HG02642 (cell line): ENCODE results near the gene TSR3.

Source experiments
- ATAC-seq: cut with Tn5 transposase; IDR thresholded peaks from one replicate; pipeline ENCODE4 v1.9.1; 2021; ENCODE audit warnings: mild to moderate bottlenecking; ENCODE audit not compliant: unreplicated experiment, poor library complexity

The TSR3 gene

GRCh38 chr16:1378087-1378803, 26.6 kb upstream of the TSR3 start:
- ATAC-seq: no peak

GRCh38 chr16:1377406-1378010, 25.8 kb upstream of the TSR3 start:
- ATAC-seq: no peak

GRCh38 chr16:1375741-1376410, 24.2 kb upstream of the TSR3 start:
- no peak for ATAC-seq

GRCh38 chr16:1375298-1375640, 23.6 kb upstream of the TSR3 start:
- ATAC-seq: no peak

GRCh38 chr16:1374418-1375297, 23.0 kb upstream of the TSR3 start:
- no peak for ATAC-seq

- no peak for ATAC-seq
Measured at GRCh38 chr16:1372292-1372950, 20.7 kb upstream of the TSR3 start.

- ATAC-seq: no peak
Measured at GRCh38 chr16:1371054-1371978, 19.6 kb upstream of the TSR3 start.

GRCh38 chr16:1367486-1368174, 16.0 kb upstream of the TSR3 start:
- ATAC-seq: no peak

- ATAC-seq: no peak
Measured at GRCh38 chr16:1366712-1367299, 15.1 kb upstream of the TSR3 start.

- ATAC-seq: no peak
Measured at GRCh38 chr16:1366060-1366711, 14.5 kb upstream of the TSR3 start.

- no peak for ATAC-seq
Measured at GRCh38 chr16:1364510-1364909, 12.8 kb upstream of the TSR3 start.

GRCh38 chr16:1363501-1364041, 11.9 kb upstream of the TSR3 start:
- peak; percentile 59 for ATAC-seq

GRCh38 chr16:1362807-1363206, 11.1 kb upstream of the TSR3 start:
- ATAC-seq: no peak

GRCh38 chr16:1361685-1362360, 10.1 kb upstream of the TSR3 start:
- no peak for ATAC-seq

- ATAC-seq: no peak
Measured at GRCh38 chr16:1357906-1358566, 6.4 kb upstream of the TSR3 start.

- ATAC-seq: no peak
Measured at GRCh38 chr16:1356061-1356900, 4.6 kb upstream of the TSR3 start.
